OCI-LY7 (cell line): Measurements from ENCODE around the gene PACS2. TPM values are rescaled to one million over a fixed set of nuclear protein-coding genes. Genes with fewer than 3 reads are reported as not detected.

ENCODE experiments used
- BruUV-seq: library from RNA; stranded (reverse); fragments of 400-500 nt; replicated peaks from 2 replicates; lab custom pipeline; 2021; lab: Mats Ljungman, UMichigan
- CTCF ChIA-PET: fragments of 300-600 bp; sonication (Branson Sonifier 250); formaldehyde crosslinking; loops from one replicate; lab custom pipeline; 2022; ENCODE audit warnings: antibody characterized with exemption; ENCODE audit not compliant: unreplicated experiment; lab: Charles Lee
- POLR2A ChIA-PET: fragments of 300-600 bp; sonication (Branson Sonifier 250); formaldehyde crosslinking; loops from one replicate; lab custom pipeline; 2022; ENCODE audit warnings: antibody characterized with exemption; lab: Charles Lee
- DNase-seq: peaks from one replicate; pipeline ENCODE4 v3.0.0-alpha.2; 2015; ENCODE audit warnings: low spot score
- H2AFZ ChIP-seq: fragments of 200-600 bp; sonication (generic), shearing (Covaris generic); 2 replicates; pipeline ENCODE4 v1.6.1; 2014; ENCODE audit warnings: mild to moderate bottlenecking, antibody characterized with exemption, low read length, moderate library complexity
- H3K27ac ChIP-seq: fragments of 200-600 bp; sonication (generic); 2 replicates; pipeline ENCODE4 v1.5.1; 2014; ENCODE audit warnings: mixed run types, low read depth, mild to moderate bottlenecking, moderate library complexity, low read length, inconsistent platforms; ENCODE audit not compliant: poor library complexity, severe bottlenecking
- H3K36me3 ChIP-seq: fragments of 200-600 bp; sonication (generic); 2 replicates; pipeline ENCODE4 v1.6.1; 2014; ENCODE audit warnings: mild to moderate bottlenecking, antibody characterized with exemption, low read length, moderate library complexity, mixed read lengths; ENCODE audit not compliant: insufficient read depth
- H3K4me1 ChIP-seq: fragments of 200-600 bp; sonication (generic); 2 replicates; pipeline ENCODE4 v1.5.1; 2014; ENCODE audit warnings: mild to moderate bottlenecking, low read length; ENCODE audit not compliant: insufficient read depth, poor library complexity, severe bottlenecking
- H3K4me2 ChIP-seq: fragments of 200-600 bp; sonication (generic); 2 replicates; pipeline ENCODE4 v1.6.1; 2014; ENCODE audit warnings: mild to moderate bottlenecking, low read length
- H3K4me3 ChIP-seq: fragments of 200-600 bp; sonication (generic); 2 replicates; pipeline ENCODE4 v1.5.1; 2014; ENCODE audit warnings: mild to moderate bottlenecking, low read depth, low read length; ENCODE audit not compliant: poor library complexity, severe bottlenecking
- H3K79me2 ChIP-seq: fragments of 200-600 bp; sonication (generic); 2 replicates; pipeline ENCODE4 v1.6.1; 2016; ENCODE audit warnings: low read depth, mild to moderate bottlenecking, low read length, moderate library complexity, mixed read lengths; ENCODE audit not compliant: insufficient read depth
- H3K9me2 ChIP-seq: fragments of 200-600 bp; sonication (generic); 2 replicates; pipeline ENCODE4 v1.6.1; 2016; ENCODE audit warnings: mild to moderate bottlenecking, low read length, mixed read lengths; ENCODE audit not compliant: insufficient read depth
- H3K9me3 ChIP-seq: fragments of 200-600 bp; sonication (generic); 2 replicates; pipeline ENCODE4 v1.6.1; 2014; ENCODE audit warnings: mild to moderate bottlenecking, mixed run types, low read length, mixed read lengths
- H4K20me1 ChIP-seq: fragments of 200-600 bp; sonication (generic); 2 replicates; pipeline ENCODE4 v1.6.1; 2014; ENCODE audit warnings: mild to moderate bottlenecking, antibody characterized with exemption, low read length, moderate library complexity, mixed read lengths; ENCODE audit not compliant: insufficient read depth
- CTCF ChIP-seq: fragments of 200-600 bp; sonication (generic); conservative IDR thresholded peaks from 2 replicates; pipeline ENCODE4 v1.5.1; 2014; ENCODE audit warnings: mild to moderate bottlenecking, antibody characterized with exemption, low read length, moderate library complexity, mixed read lengths
- EZH2phosphoT487 ChIP-seq: fragments of 200-600 bp; sonication (generic); IDR thresholded peaks from 2 replicates; pipeline ENCODE4 v1.6.1; 2018; ENCODE audit warnings: low read depth, borderline replicate concordance, mild to moderate bottlenecking, mixed run types, antibody characterized with exemption, low read length, moderate library complexity, mixed read lengths
- intact Hi-C: fragments of 100-400 bp; cut with micrococcal nuclease; formaldehyde crosslinking; loops from one replicate; pipeline ENCODE4 v1.10.0; 2022; ENCODE audit not compliant: unreplicated experiment
- total RNA-seq, 2 experiments: library from RNA; depleted of rRNA in 1 of 2; stranded (reverse); fragments of >200 nt in 1 of 2; shearing (Covaris generic) in 1 of 2; gene quantifications; 2 replicates each; pipeline ENCODE4 v1.2.3, GENCODE V29; 2014 to 2022

Gene PACS2
- total RNA-seq, 2 experiments from 2014 or later = 45.4 to 46.9 TPM

GRCh38 chr14:105386581-105387529 is 72.3 kb downstream of the PACS2 start:
- no peak overlapping the region for H3K27ac ChIP-seq
- no peaks in the 10 kb centered on the region for H3K36me3 ChIP-seq
- no peak overlapping the region for H3K4me3 ChIP-seq
- no peaks in the 10 kb centered on the region for H3K9me3 ChIP-seq
- BruUV-seq = no TSS peak
- no peaks in the 10 kb centered on the region for H4K20me1 ChIP-seq
- no peak overlapping the region for H3K4me2 ChIP-seq
- no peak overlapping the region for H2AFZ ChIP-seq
- H3K79me2 ChIP-seq = no peaks in the 10 kb centered on the region
- POLR2A ChIA-PET = no interaction called here
- intact Hi-C loops = no loop called here
- CTCF ChIA-PET = no interaction called here
- TF ChIP-seq EZH2phosphoT487 (no peak), CTCF (no peak)
- no peaks in the 10 kb centered on the region for H3K9me2 ChIP-seq
- no peak for DNase-seq
- H3K4me1 ChIP-seq = peaks cover 3% of the 10 kb centered on the region

GRCh38 chr14:105387530-105387922 is 73.0 kb downstream of the PACS2 start:
- H3K27ac ChIP-seq = no peak overlapping the region
- no peak for TF ChIP-seq CTCF
- TF ChIP-seq EZH2phosphoT487 = no peak
- no peak overlapping the region for H3K4me2 ChIP-seq
- no peaks in the 10 kb centered on the region for H3K9me2 ChIP-seq
- no peaks in the 10 kb centered on the region for H3K9me3 ChIP-seq
- BruUV-seq = no TSS peak
- H4K20me1 ChIP-seq = no peaks in the 10 kb centered on the region
- H2AFZ ChIP-seq = no peak overlapping the region
- H3K4me1 ChIP-seq = peaks cover 3% of the 10 kb centered on the region
- H3K36me3 ChIP-seq = no peaks in the 10 kb centered on the region
- ChIA-PET CTCF (no interaction called here), POLR2A (no interaction called here)
- no peak for DNase-seq
- no peaks in the 10 kb centered on the region for H3K79me2 ChIP-seq
- H3K4me3 ChIP-seq = no peak overlapping the region
- intact Hi-C loops = no loop called here
